ENCODE data around the gene PPY. TPM values are rescaled to one million over a fixed set of nuclear protein-coding genes. Genes with fewer than 3 reads are reported as not detected.
A peak's percentile ranks its signal among the peaks of the same experiment; 100 is the strongest.

Gene PPY
- total RNA-seq, 1 experiment from 2014 or later = not detected

- Mint-ChIP-seq H3K4me1 (peaks cover 27% of the 10 kb centered on the region), H3K36me3 (peaks cover 4% of the 10 kb centered on the region; the same call in 1 of the 2 replicates), H3K27me3 (ENCODE audit: low read depth) (peaks cover 14% of the 10 kb centered on the region), H3K27ac (no peak overlapping the region), H3K4me3 (peak overlapping the region; percentile 43; the same call in 1 of the 2 replicates), H3K9me3 (peaks cover 7% of the 10 kb centered on the region)
- ATAC-seq (no peak), DNase-seq (ENCODE audit: low spot score) (no peak)
- ChIA-PET CTCF (interaction anchor here (0.8 to 3.9 kb wide), 14 partner anchors 8 to 251 kb away, joined by 3 to 21 read pairs (median 6); partner anchors contain the start of gene MPP2), POLR2A (no interaction called here)
- TF ChIP-seq SMAD3 (CRISPR knock-in tag; IDR thresholded peaks at IDR 0.05; ENCODE audit: borderline replicate concordance) (no peak), CTCF (IDR thresholded peaks at IDR 0.05) (no peak), GTF2I (CRISPR knock-in tag; conservative IDR thresholded peaks at IDR 0.05) (no peak)
Observed at GRCh38 chr17:43918026-43918389, 24.3 kb downstream of the PPY start.

- ATAC-seq (peak; percentile 87), DNase-seq (ENCODE audit: low spot score) (peak; percentile 78)
- H3K4me1 Mint-ChIP-seq = peaks cover 27% of the 10 kb centered on the region
- peaks cover 14% of the 10 kb centered on the region for H3K27me3 Mint-ChIP-seq (ENCODE audit: low read depth)
- peak overlapping the region; percentile 43 for H3K4me3 Mint-ChIP-seq
- H3K9me3 Mint-ChIP-seq = peaks cover 6% of the 10 kb centered on the region
- H3K36me3 Mint-ChIP-seq = peaks cover 4% of the 10 kb centered on the region; the same call in 1 of the 2 replicates
- TF ChIP-seq ELF4 (CRISPR knock-in tag; IDR thresholded peaks at IDR 0.05; ENCODE audit: low read depth) (no peak), PRRX2 (CRISPR knock-in tag; IDR thresholded peaks at IDR 0.05) (no peak), ARID4B (CRISPR knock-in tag; IDR thresholded peaks at IDR 0.05; ENCODE audit: borderline replicate concordance) (0 out of 2 replicates have a peak, but pooled peaks have one; percentile 27), ZNF281 (CRISPR knock-in tag; IDR thresholded peaks at IDR 0.05) (no peak)
- no peak overlapping the region for H3K27ac Mint-ChIP-seq
- CTCF ChIA-PET = interaction anchor here (0.8 to 2.8 kb wide), 14 partner anchors 9 to 251 kb away, joined by 3 to 17 read pairs (median 6); partner anchors contain the start of gene MPP2
- POLR2A ChIA-PET = no interaction called here
Observed at GRCh38 chr17:43917348-43918025, 24.8 kb downstream of the PPY start.

GRCh38 chr17:43917016-43917347 is 25.3 kb downstream of the PPY start:
- Mint-ChIP-seq H3K36me3 (peaks cover 4% of the 10 kb centered on the region; the same call in 1 of the 2 replicates), H3K27me3 (ENCODE audit: low read depth) (peaks cover 14% of the 10 kb centered on the region), H3K4me3 (peak overlapping the region; percentile 43), H3K9me3 (peaks cover 6% of the 10 kb centered on the region), H3K4me1 (peaks cover 27% of the 10 kb centered on the region), H3K27ac (no peak overlapping the region)
- ChIA-PET CTCF (interaction anchor here (0.9 to 2.8 kb wide), 13 partner anchors 9 to 252 kb away, joined by 3 to 17 read pairs (median 6); partner anchors contain the start of gene MPP2), POLR2A (no interaction called here)
- no peak for TF ChIP-seq GTF2I (CRISPR knock-in tag; conservative IDR thresholded peaks at IDR 0.05)
- TF ChIP-seq, protein P1, sequence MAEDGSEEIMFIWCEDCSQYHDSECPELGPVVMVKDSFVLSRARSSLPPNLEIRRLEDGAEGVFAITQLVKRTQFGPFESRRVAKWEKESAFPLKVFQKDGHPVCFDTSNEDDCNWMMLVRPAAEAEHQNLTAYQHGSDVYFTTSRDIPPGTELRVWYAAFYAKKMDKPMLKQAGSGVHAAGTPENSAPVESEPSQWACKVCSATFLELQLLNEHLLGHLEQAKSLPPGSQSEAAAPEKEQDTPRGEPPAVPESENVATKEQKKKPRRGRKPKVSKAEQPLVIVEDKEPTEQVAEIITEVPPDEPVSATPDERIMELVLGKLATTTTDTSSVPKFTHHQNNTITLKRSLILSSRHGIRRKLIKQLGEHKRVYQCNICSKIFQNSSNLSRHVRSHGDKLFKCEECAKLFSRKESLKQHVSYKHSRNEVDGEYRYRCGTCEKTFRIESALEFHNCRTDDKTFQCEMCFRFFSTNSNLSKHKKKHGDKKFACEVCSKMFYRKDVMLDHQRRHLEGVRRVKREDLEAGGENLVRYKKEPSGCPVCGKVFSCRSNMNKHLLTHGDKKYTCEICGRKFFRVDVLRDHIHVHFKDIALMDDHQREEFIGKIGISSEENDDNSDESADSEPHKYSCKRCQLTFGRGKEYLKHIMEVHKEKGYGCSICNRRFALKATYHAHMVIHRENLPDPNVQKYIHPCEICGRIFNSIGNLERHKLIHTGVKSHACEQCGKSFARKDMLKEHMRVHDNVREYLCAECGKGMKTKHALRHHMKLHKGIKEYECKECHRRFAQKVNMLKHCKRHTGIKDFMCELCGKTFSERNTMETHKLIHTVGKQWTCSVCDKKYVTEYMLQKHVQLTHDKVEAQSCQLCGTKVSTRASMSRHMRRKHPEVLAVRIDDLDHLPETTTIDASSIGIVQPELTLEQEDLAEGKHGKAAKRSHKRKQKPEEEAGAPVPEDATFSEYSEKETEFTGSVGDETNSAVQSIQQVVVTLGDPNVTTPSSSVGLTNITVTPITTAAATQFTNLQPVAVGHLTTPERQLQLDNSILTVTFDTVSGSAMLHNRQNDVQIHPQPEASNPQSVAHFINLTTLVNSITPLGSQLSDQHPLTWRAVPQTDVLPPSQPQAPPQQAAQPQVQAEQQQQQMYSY (CRISPR knock-in tag; IDR thresholded peaks at IDR 0.05) = 0 out of 2 replicates have a peak, but pooled peaks have one; percentile 15
- DNase-seq (ENCODE audit: low spot score) (no peak), ATAC-seq (no peak)
